Panc1 (cell line): ENCODE data around the gene PRPF40B. TPM values are rescaled to one million over a fixed set of nuclear protein-coding genes. Genes with fewer than 3 reads are reported as not detected.

Experiments
- ATAC-seq: fragments of 200-7000 bp; cut with Tn5 transposase; 2 replicates; pipeline ENCODE4 v1.9.1; 2020; ENCODE audit warnings: mild to moderate bottlenecking, moderate library complexity
- BruUV-seq: library from RNA; stranded (reverse); fragments of 400-500 nt; replicated peaks from 2 replicates; lab custom pipeline; 2021; lab: Mats Ljungman, UMichigan
- CTCF ChIA-PET: fragments of 300-600 bp; sonication (Branson Sonifier 250); formaldehyde crosslinking; loops from one replicate; lab custom pipeline; 2022; ENCODE audit warnings: antibody characterized with exemption; lab: Charles Lee
- POLR2A ChIA-PET: fragments of 300-600 bp; sonication (Branson Sonifier 250); formaldehyde crosslinking; loops from one replicate; lab custom pipeline; 2022; ENCODE audit warnings: antibody characterized with exemption; lab: Charles Lee
- DNase-seq: peaks from one replicate; pipeline ENCODE4 v3.0.0-alpha.2; 2010; ENCODE audit warnings: low read depth, low spot score
- H3K27ac ChIP-seq: 2 replicates; pipeline ENCODE4 v1.5.1; 2011; ENCODE audit warnings: mild to moderate bottlenecking, low read length, inconsistent platforms
- H3K27me3 ChIP-seq: fragments of 200-500 bp; sonication (Bioruptor generic); 2 replicates; pipeline ENCODE4 v1.6.0; 2014; ENCODE audit warnings: low read length, inconsistent platforms; ENCODE audit not compliant: control insufficient read depth, insufficient read depth
- H3K36me3 ChIP-seq: fragments of 200-500 bp; sonication (Bioruptor generic); 2 replicates; pipeline ENCODE4 v1.5.1; 2014; ENCODE audit warnings: inconsistent platforms, mild to moderate bottlenecking, low read length, moderate library complexity; ENCODE audit not compliant: control insufficient read depth, insufficient read depth
- H3K4me1 ChIP-seq: 2 replicates; pipeline ENCODE4 v1.5.1; 2011; ENCODE audit warnings: inconsistent platforms, mild to moderate bottlenecking, low read length, moderate library complexity; ENCODE audit not compliant: control insufficient read depth, insufficient read depth
- H3K4me3 ChIP-seq, 2 experiments: 2 replicates each; pipeline ENCODE4 v1.5.1; 2011 to 2012; ENCODE audit warnings: low read depth in 2 of 2, low read length in 2 of 2, mild to moderate bottlenecking in 2 of 2, inconsistent platforms in 1 of 2, moderate library complexity in 1 of 2
- H3K9me3 ChIP-seq: fragments of 200-500 bp; sonication (Bioruptor generic); 2 replicates; pipeline ENCODE4 v1.5.1; 2014; ENCODE audit warnings: low read depth, mild to moderate bottlenecking, inconsistent platforms, low read length, moderate library complexity; ENCODE audit not compliant: control insufficient read depth, insufficient read depth
- POLR2AphosphoS5 ChIP-seq: IDR thresholded peaks from 2 replicates; pipeline ENCODE4 v1.6.1; 2012; ENCODE audit warnings: mild to moderate bottlenecking, low read depth, low read length, moderate library complexity
- SIN3A ChIP-seq: IDR thresholded peaks from 2 replicates; pipeline ENCODE4 v1.6.1; 2012; ENCODE audit warnings: low read depth, mild to moderate bottlenecking, low read length, moderate library complexity, borderline replicate concordance; ENCODE audit not compliant: insufficient read depth
- TCF7L2 ChIP-seq: IDR thresholded peaks from 2 replicates; pipeline ENCODE4 v1.6.1; 2011; ENCODE audit warnings: mild to moderate bottlenecking, low read depth, low read length, inconsistent platforms
- in situ Hi-C: cut with HindIII; loops from 2 replicates; pipeline ENCODE4 v1.10.0; 2016; ENCODE audit warnings: low sequenced_read_pairs, low pct_unique_long_range_greater_than_20kb
- intact Hi-C: fragments of 100-400 bp; cut with micrococcal nuclease; formaldehyde crosslinking; loops from one replicate; pipeline ENCODE4 v1.10.0; 2022; ENCODE audit not compliant: unreplicated experiment
- total RNA-seq: library from RNA; stranded (reverse); gene quantifications from one replicate; pipeline ENCODE4 v1.2.1, GENCODE V29; 2021; ENCODE audit not compliant: unreplicated experiment
- TF ChIP-seq, protein P1 (sequence below): fragments of 450-650 bp; IDR thresholded peaks from 2 replicates; pipeline ENCODE4 v1.5.1; 2017; ENCODE audit warnings: mild to moderate bottlenecking
- TF ChIP-seq, protein P2 (sequence below), 2 experiments: IDR thresholded peaks; 2 replicates each; pipeline ENCODE4 v1.6.1; 2011 to 2012; ENCODE audit warnings: low read depth in 2 of 2, control low read depth in 1 of 2, low read length in 1 of 2, mild to moderate bottlenecking in 1 of 2, moderate library complexity in 1 of 2; ENCODE audit not compliant: insufficient read depth in 1 of 2

PRPF40B gene
- total RNA-seq, 1 experiment from 2014 or later: 26.3 TPM

DNA sequence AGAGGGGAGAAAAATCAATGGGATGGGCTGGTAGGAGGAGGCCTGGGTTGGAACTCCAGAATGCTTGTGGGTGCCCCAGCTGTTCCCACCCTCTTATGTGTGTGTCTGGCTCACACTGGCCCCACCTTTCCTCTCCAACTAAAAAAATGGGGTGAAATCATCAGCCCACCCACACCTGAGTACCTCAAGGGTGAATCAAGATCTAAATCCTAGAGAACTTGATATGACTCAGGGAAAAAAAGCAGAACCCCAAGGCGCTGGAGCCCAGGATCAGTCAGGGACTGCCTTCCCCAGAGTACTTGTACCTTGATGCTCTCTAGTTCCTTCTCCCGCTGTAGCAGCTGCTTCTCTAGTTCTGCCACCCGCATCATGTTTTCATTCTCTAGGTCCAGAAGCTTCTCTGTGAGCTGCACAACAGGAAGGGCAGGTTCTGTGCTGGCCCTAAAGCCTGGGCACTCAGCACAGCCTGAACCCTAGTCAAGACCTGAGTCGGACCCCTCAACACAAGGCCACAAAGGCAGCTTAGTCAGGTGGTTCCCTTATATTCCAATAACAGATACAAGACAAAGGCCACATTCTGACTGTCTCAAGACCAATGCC is 29.7 kb downstream of the PRPF40B start:
- no peak for ATAC-seq
- no peaks in the 10 kb centered on the region for H3K9me3 ChIP-seq
- no peaks in the 10 kb centered on the region for H3K27me3 ChIP-seq
- no peak overlapping the region for H3K4me3 ChIP-seq
- H3K4me1 ChIP-seq: no peaks in the 10 kb centered on the region
- no peak overlapping the region for H3K27ac ChIP-seq
- BruUV-seq: no TSS peak
- no peak for DNase-seq
- intact Hi-C loops: no loop called here
- in situ Hi-C loops: no loop called here
- no peaks in the 10 kb centered on the region for H3K36me3 ChIP-seq
- CTCF ChIA-PET: no interaction called here
- TF ChIP-seq, protein P1, sequence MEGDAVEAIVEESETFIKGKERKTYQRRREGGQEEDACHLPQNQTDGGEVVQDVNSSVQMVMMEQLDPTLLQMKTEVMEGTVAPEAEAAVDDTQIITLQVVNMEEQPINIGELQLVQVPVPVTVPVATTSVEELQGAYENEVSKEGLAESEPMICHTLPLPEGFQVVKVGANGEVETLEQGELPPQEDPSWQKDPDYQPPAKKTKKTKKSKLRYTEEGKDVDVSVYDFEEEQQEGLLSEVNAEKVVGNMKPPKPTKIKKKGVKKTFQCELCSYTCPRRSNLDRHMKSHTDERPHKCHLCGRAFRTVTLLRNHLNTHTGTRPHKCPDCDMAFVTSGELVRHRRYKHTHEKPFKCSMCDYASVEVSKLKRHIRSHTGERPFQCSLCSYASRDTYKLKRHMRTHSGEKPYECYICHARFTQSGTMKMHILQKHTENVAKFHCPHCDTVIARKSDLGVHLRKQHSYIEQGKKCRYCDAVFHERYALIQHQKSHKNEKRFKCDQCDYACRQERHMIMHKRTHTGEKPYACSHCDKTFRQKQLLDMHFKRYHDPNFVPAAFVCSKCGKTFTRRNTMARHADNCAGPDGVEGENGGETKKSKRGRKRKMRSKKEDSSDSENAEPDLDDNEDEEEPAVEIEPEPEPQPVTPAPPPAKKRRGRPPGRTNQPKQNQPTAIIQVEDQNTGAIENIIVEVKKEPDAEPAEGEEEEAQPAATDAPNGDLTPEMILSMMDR: no peak
- TF ChIP-seq POLR2AphosphoS5 (no peak), TCF7L2 (no peak), SIN3A (no peak)
- TF ChIP-seq, protein P2, sequence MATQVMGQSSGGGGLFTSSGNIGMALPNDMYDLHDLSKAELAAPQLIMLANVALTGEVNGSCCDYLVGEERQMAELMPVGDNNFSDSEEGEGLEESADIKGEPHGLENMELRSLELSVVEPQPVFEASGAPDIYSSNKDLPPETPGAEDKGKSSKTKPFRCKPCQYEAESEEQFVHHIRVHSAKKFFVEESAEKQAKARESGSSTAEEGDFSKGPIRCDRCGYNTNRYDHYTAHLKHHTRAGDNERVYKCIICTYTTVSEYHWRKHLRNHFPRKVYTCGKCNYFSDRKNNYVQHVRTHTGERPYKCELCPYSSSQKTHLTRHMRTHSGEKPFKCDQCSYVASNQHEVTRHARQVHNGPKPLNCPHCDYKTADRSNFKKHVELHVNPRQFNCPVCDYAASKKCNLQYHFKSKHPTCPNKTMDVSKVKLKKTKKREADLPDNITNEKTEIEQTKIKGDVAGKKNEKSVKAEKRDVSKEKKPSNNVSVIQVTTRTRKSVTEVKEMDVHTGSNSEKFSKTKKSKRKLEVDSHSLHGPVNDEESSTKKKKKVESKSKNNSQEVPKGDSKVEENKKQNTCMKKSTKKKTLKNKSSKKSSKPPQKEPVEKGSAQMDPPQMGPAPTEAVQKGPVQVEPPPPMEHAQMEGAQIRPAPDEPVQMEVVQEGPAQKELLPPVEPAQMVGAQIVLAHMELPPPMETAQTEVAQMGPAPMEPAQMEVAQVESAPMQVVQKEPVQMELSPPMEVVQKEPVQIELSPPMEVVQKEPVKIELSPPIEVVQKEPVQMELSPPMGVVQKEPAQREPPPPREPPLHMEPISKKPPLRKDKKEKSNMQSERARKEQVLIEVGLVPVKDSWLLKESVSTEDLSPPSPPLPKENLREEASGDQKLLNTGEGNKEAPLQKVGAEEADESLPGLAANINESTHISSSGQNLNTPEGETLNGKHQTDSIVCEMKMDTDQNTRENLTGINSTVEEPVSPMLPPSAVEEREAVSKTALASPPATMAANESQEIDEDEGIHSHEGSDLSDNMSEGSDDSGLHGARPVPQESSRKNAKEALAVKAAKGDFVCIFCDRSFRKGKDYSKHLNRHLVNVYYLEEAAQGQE (IDR thresholded peaks at IDR 0.05; ENCODE audit: insufficient read depth in 1 of 2, low read depth in 2 of 2, low read length in 1 of 2): no peak
- POLR2A ChIA-PET: no interaction called here

DNA sequence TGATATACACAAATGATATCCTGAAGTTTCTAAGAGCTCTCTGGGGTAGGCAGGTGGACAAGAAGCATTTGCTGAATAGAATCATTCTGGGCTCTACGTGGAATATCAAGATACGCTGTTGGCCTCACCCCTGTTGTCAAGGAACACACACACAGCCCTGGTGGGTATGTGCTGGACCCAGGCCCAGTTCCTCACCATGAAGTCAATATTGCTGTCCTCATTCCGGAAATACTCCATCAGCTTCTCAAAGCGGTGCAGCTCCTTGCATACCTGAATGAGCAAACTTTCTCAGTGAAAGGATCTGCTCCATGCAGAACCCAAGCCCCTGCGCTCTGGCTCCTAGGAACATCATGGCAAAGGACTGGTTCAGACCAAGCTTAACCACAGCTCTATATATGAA is 31.4 kb downstream of the PRPF40B start:
- no peak overlapping the region for H3K27ac ChIP-seq
- TF ChIP-seq, protein P2 (IDR thresholded peaks at IDR 0.05; ENCODE audit: insufficient read depth in 1 of 2, low read depth in 2 of 2, low read length in 1 of 2): no peak
- TF ChIP-seq POLR2AphosphoS5 (no peak), SIN3A (no peak), TCF7L2 (no peak)
- TF ChIP-seq, protein P1: no peak
- POLR2A ChIA-PET: no interaction called here

More for the DNA sequence above, 31.4 kb downstream of the PRPF40B start:
- no peaks in the 10 kb centered on the region for H3K36me3 ChIP-seq
- no peaks in the 10 kb centered on the region for H3K9me3 ChIP-seq
- H3K4me3 ChIP-seq: no peak overlapping the region
- intact Hi-C loops: no loop called here
- no peaks in the 10 kb centered on the region for H3K4me1 ChIP-seq
- no peaks in the 10 kb centered on the region for H3K27me3 ChIP-seq
- no peak for DNase-seq
- no TSS peak for BruUV-seq
- in situ Hi-C loops: no loop called here
- CTCF ChIA-PET: no interaction called here
- no peak for ATAC-seq
